ENCODE data around the gene R3HDM2. TPM values are rescaled to one million over a fixed set of nuclear protein-coding genes. Genes with fewer than 3 reads are reported as not detected.

The R3HDM2 gene
- total RNA-seq, 4 donors from 2014 or later: 30.3 to 41.5 (median 35.1) TPM

DNA sequence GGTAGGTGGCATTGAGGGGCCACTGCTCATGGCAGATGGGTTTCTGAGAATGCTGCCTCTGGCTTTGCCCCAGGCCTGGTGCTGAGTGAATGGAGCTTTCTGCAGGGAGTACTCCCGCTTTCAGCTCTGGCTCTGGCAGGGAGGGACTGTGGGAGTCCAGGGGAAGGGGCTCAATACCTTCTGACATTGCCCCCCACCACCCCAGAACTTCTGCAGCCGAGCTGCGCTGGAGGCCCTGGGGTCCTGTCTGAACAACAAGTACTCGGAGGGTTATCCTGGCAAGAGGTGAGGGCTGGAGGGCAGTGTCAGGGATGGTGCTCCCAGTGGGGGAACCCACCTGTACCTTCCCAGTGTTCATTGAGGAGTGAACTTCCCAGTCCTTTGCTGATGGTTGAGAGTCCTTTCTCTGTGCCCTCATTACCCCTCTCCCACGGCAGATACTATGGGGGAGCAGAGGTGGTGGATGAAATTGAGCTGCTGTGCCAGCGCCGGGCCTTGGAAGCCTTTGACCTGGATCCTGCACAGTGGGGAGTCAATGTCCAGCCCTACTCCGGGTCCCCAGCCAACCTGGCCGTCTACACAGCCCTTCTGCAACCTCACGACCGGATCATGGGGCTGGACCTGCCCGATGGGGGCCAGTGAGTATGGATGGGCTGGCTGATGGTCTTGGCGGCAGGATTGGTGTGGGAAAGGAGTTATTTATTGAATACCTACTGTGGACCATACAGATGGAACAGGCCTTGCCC is 199.4 kb downstream of the R3HDM2 start:
- peaks cover 0 to 36% (median 9%) of the 10 kb centered on the region in 4 donors for H3K27me3 ChIP-seq
- peaks cover 30 to 43% (median 39%) of the 10 kb centered on the region in 4 donors for H3K36me3 ChIP-seq
- no peak overlapping the region for H3K4me3 ChIP-seq
- no peak for TF ChIP-seq EP300 (IDR thresholded peaks at IDR 0.05)
- no peak for TF ChIP-seq POLR2A (IDR thresholded peaks at IDR 0.05; ENCODE audit: low read depth)
- TF ChIP-seq, protein P1, sequence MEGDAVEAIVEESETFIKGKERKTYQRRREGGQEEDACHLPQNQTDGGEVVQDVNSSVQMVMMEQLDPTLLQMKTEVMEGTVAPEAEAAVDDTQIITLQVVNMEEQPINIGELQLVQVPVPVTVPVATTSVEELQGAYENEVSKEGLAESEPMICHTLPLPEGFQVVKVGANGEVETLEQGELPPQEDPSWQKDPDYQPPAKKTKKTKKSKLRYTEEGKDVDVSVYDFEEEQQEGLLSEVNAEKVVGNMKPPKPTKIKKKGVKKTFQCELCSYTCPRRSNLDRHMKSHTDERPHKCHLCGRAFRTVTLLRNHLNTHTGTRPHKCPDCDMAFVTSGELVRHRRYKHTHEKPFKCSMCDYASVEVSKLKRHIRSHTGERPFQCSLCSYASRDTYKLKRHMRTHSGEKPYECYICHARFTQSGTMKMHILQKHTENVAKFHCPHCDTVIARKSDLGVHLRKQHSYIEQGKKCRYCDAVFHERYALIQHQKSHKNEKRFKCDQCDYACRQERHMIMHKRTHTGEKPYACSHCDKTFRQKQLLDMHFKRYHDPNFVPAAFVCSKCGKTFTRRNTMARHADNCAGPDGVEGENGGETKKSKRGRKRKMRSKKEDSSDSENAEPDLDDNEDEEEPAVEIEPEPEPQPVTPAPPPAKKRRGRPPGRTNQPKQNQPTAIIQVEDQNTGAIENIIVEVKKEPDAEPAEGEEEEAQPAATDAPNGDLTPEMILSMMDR (IDR thresholded peaks at IDR 0.05): no peak
- no peak for TF ChIP-seq POLR2AphosphoS5 (IDR thresholded peaks at IDR 0.05)
- DNase-seq (ENCODE audit: extremely low spot score): no peak
- no peaks in the 10 kb centered on the region for H3K9me3 ChIP-seq
- intact Hi-C loops (cut with DNase I): no loop called here
- WGBS: 92% methylated on average over 10 of the region's 13 CpGs
- H3K27ac ChIP-seq (replicated peaks in 1 of 4): no peak overlapping the region
- H3K4me1 ChIP-seq: peaks cover 21 to 37% (median 32%) of the 10 kb centered on the region in 4 donors

DNA sequence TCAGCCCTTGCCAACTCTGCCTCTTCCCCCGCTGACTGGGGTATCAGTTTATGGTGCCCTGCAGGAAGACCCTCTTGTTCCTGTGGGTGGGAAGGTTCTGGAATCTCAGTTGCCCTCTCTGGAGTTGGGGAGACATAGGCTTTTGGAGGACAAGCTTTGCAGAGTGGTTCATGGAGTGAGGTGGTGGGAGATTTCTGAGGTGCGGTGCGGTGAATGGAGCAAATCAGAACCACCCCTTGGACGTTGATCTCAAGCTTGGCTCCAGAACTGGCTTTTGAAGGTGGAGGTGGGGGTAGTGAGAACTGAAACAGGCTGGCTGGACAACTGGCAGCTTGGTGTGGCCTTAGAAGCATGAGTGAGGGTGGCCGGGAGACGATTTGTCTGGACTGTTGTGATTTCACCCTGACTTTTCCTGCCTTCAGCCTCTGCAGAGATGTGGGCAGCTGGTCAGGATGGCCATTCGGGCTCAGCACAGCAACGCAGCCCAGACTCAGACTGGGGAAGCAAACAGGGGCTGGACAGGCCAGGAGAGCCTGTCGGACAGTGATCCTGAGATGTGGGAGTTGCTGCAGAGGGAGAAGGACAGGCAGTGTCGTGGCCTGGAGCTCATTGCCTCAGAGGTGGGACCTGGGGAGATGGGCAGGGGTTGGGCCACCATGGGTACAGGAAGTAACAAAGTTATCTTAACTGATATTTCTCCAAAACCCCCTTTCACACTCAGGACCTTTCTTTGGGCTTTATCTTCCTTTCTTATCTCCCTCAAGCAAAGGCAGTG is 200.3 kb downstream of the R3HDM2 start:
- H3K27ac ChIP-seq (replicated peaks in 1 of 4): peak overlapping the region in 2 of 4 donors; percentile 55 to 69
- no peak for DNase-seq (ENCODE audit: extremely low spot score)
- H3K4me1 ChIP-seq: peaks cover 21 to 38% (median 34%) of the 10 kb centered on the region in 4 donors

DNA sequence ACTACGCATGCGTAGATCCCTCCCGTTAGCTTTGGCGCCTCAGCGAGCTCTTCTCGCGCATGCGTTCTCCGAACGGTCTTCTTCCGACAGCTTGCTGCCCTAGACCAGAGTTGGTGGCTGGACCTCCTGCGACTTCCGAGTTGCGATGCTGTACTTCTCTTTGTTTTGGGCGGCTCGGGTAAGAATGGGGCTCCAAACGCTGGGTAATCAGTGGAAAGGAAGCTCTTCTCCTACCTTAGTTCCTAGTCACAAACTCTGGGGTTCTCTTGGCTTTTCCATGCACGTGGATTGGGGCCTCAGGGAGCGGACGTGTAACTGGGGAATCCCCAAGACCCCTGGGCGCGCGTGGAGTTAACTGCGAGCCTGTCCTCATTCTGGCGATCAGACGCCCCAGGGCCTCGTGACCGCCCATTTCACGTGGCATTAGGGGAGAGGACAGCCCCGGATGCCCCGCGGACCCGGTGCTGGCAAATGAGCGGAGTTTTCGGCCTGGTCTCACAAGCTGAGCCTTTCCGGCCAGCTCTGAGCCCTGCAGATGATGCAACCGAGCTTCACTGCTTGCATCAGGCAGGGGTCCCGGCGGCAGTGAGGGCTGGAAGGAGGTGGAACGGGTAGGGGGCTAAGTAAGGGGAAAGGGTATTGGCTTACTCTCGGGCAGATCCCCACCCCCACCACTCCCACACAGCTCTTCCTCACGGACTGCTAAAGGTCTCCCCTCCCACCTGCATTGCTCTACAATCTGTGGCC is 201.0 kb downstream of the R3HDM2 start, which contains the start of gene SHMT2:
TSS of gene SHMT2 (plus strand) at position 78 of the 747 bp plus-strand sequence. CDS start at position 146, 68 bp downstream.
- H3K36me3 ChIP-seq: peaks cover 30 to 39% (median 37%) of the 10 kb centered on the region in 4 donors
- peak within 1 kb of the TSS; percentile 55 to 71 (median 68) for H3K27ac ChIP-seq (replicated peaks in 1 of 4)
- intact Hi-C loops (cut with DNase I): no loop called here
- DNase-seq (ENCODE audit: extremely low spot score): peak; percentile 97
- WGBS: 2% methylated on average over 24 of the region's 42 CpGs
- no peaks in the 10 kb centered on the region for H3K9me3 ChIP-seq
- H3K27me3 ChIP-seq: peaks cover 3 to 36% (median 25%) of the 10 kb centered on the region in 4 donors
- no peak for TF ChIP-seq EP300 (IDR thresholded peaks at IDR 0.05)
- TF ChIP-seq POLR2A (IDR thresholded peaks at IDR 0.05; ENCODE audit: low read depth): no peak
- TF ChIP-seq, protein P1 (IDR thresholded peaks at IDR 0.05): peak in 1 of 3 experiments; percentile 50
- TF ChIP-seq POLR2AphosphoS5 (IDR thresholded peaks at IDR 0.05): peak; percentile 57 to 83
- peak within 1 kb of the TSS; percentile 57 to 65 (median 62) for H3K4me3 ChIP-seq
- peaks cover 21 to 46% (median 42%) of the 10 kb centered on the region in 4 donors for H3K4me1 ChIP-seq

More for the DNA sequence above, 200.3 kb downstream of the R3HDM2 start:
- H3K4me3 ChIP-seq: peak overlapping the region; percentile 57 to 65 (median 62)
- WGBS: 68% methylated on average over 10 of the region's 10 CpGs
- H3K9me3 ChIP-seq: no peaks in the 10 kb centered on the region
- peaks cover 0 to 36% (median 17%) of the 10 kb centered on the region in 4 donors for H3K27me3 ChIP-seq
- TF ChIP-seq POLR2AphosphoS5 (IDR thresholded peaks at IDR 0.05): no peak
- TF ChIP-seq POLR2A (IDR thresholded peaks at IDR 0.05; ENCODE audit: low read depth): no peak
- no peak for TF ChIP-seq EP300 (IDR thresholded peaks at IDR 0.05)
- TF ChIP-seq, protein P1 (IDR thresholded peaks at IDR 0.05): no peak
- peaks cover 30 to 43% (median 39%) of the 10 kb centered on the region in 4 donors for H3K36me3 ChIP-seq
- intact Hi-C loops (cut with DNase I): no loop called here

DNA sequence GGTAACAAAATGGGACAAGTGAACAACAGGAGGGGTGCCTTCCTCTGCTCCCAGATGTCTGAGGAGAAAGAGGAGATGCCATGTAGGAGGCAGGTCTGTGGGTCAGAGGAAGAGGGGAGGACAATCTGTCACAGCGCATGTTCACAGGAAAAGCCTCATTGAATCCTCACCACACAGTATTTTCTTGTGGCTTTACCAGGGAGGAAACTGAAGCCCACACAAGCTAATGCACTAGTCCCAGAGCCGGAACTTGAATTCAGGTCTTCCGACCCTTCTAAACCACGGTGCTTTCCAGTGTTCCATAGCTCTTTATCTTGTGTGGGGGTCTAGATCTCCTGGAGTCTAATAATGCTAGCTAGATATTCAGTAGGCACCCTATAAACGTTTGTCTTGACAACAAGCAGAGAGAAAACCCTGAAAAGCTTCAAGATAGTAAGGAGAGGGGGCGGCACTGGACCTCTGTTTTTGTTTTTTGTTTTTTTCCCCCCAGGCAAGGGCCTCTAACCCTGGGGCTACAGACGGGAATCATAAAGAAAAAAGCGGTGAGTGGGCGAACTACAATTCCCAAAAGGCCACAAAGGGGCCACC is 201.7 kb downstream of the R3HDM2 start:
- H3K27ac ChIP-seq (replicated peaks in 1 of 4): peak overlapping the region; percentile 55 to 71 (median 68)
- TF ChIP-seq, protein P1 (IDR thresholded peaks at IDR 0.05): peak in 2 of 3 experiments; percentile 23 to 37
- no peak for TF ChIP-seq POLR2AphosphoS5 (IDR thresholded peaks at IDR 0.05)
- no peak for TF ChIP-seq POLR2A (IDR thresholded peaks at IDR 0.05; ENCODE audit: low read depth)
- no peak for TF ChIP-seq EP300 (IDR thresholded peaks at IDR 0.05)
- peak overlapping the region; percentile 57 to 65 (median 62) for H3K4me3 ChIP-seq
- no peaks in the 10 kb centered on the region for H3K9me3 ChIP-seq
- DNase-seq (ENCODE audit: extremely low spot score): no peak
- intact Hi-C loops (cut with DNase I): no loop called here
- H3K36me3 ChIP-seq: peaks cover 23 to 32% (median 31%) of the 10 kb centered on the region in 4 donors
- peaks cover 21 to 49% (median 43%) of the 10 kb centered on the region in 4 donors for H3K4me1 ChIP-seq
- 16% methylated on average over 9 of the region's 9 CpGs for WGBS
- peaks cover 3 to 40% (median 31%) of the 10 kb centered on the region in 4 donors for H3K27me3 ChIP-seq

Data from esophagus muscularis mucosa (tissue), 4 donors.